ENCODE results near the gene PXMP2.

GRCh38 chr12:132734206-132734605 lies 46.8 kb downstream of the PXMP2 start:
- TF ChIP-seq, protein P1, sequence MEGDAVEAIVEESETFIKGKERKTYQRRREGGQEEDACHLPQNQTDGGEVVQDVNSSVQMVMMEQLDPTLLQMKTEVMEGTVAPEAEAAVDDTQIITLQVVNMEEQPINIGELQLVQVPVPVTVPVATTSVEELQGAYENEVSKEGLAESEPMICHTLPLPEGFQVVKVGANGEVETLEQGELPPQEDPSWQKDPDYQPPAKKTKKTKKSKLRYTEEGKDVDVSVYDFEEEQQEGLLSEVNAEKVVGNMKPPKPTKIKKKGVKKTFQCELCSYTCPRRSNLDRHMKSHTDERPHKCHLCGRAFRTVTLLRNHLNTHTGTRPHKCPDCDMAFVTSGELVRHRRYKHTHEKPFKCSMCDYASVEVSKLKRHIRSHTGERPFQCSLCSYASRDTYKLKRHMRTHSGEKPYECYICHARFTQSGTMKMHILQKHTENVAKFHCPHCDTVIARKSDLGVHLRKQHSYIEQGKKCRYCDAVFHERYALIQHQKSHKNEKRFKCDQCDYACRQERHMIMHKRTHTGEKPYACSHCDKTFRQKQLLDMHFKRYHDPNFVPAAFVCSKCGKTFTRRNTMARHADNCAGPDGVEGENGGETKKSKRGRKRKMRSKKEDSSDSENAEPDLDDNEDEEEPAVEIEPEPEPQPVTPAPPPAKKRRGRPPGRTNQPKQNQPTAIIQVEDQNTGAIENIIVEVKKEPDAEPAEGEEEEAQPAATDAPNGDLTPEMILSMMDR (IDR thresholded peaks at IDR 0.05) = no peak
- no peak for TF ChIP-seq POLR2AphosphoS5 (IDR thresholded peaks at IDR 0.05; ENCODE audit: insufficient read depth in 1 of 2, low read depth in 1 of 2)
- TF ChIP-seq POLR2A (IDR thresholded peaks at IDR 0.05) = no peak
